ENCODE measurements around the gene DCLK1.

DCLK1 gene

GRCh38 chr13:35876601-35877000 lies 254.6 kb downstream of the DCLK1 start:
- DNase-seq (ENCODE audit: extremely low read depth in 1 of 2, low read depth in 1 of 2) = no peak

GRCh38 chr13:35874704-35875103 lies 256.5 kb downstream of the DCLK1 start:
- no peak for DNase-seq (ENCODE audit: extremely low read depth in 1 of 2, low read depth in 1 of 2)

- DNase-seq (ENCODE audit: extremely low read depth in 1 of 2, low read depth in 1 of 2) = no peak
Measured at GRCh38 chr13:35872369-35872768, 258.8 kb downstream of the DCLK1 start.

GRCh38 chr13:35871561-35871960 lies 259.6 kb downstream of the DCLK1 start:
- DNase-seq (ENCODE audit: extremely low read depth in 1 of 2, low read depth in 1 of 2) = no peak

GRCh38 chr13:35866801-35867200 lies 264.4 kb downstream of the DCLK1 start:
- no peak for DNase-seq (ENCODE audit: extremely low read depth in 1 of 2, low read depth in 1 of 2)

GRCh38 chr13:35865341-35866240 lies 265.6 kb downstream of the DCLK1 start:
- no peak for DNase-seq (ENCODE audit: extremely low read depth in 1 of 2, low read depth in 1 of 2)

GRCh38 chr13:35860661-35861060 lies 270.5 kb downstream of the DCLK1 start:
- no peak for DNase-seq (ENCODE audit: extremely low read depth in 1 of 2, low read depth in 1 of 2)

- no peak for DNase-seq (ENCODE audit: extremely low read depth in 1 of 2, low read depth in 1 of 2)
Measured at GRCh38 chr13:35859981-35860380, 271.2 kb downstream of the DCLK1 start.

- DNase-seq (ENCODE audit: extremely low read depth in 1 of 2, low read depth in 1 of 2) = no peak
Measured at GRCh38 chr13:35858665-35859064, 272.5 kb downstream of the DCLK1 start.

GRCh38 chr13:35857769-35858168 lies 273.4 kb downstream of the DCLK1 start:
- DNase-seq (ENCODE audit: extremely low read depth in 1 of 2, low read depth in 1 of 2) = no peak

- no peak for DNase-seq (ENCODE audit: extremely low read depth in 1 of 2, low read depth in 1 of 2)
Measured at GRCh38 chr13:35856721-35857364, 274.3 kb downstream of the DCLK1 start.

GRCh38 chr13:35856084-35856483 lies 275.1 kb downstream of the DCLK1 start:
- no peak for DNase-seq (ENCODE audit: extremely low read depth in 1 of 2, low read depth in 1 of 2)

GRCh38 chr13:35855531-35856019 lies 275.6 kb downstream of the DCLK1 start:
- peak in 1 of 2 donors; percentile 0 for DNase-seq (ENCODE audit: extremely low read depth in 1 of 2, low read depth in 1 of 2)

- DNase-seq (ENCODE audit: extremely low read depth in 1 of 2, low read depth in 1 of 2) = no peak
Measured at GRCh38 chr13:35854286-35854685, 276.9 kb downstream of the DCLK1 start.

- no peak for DNase-seq (ENCODE audit: extremely low read depth in 1 of 2, low read depth in 1 of 2)
Measured at GRCh38 chr13:35851881-35852280, 279.3 kb downstream of the DCLK1 start.

GRCh38 chr13:35851356-35851755 lies 279.8 kb downstream of the DCLK1 start:
- DNase-seq (ENCODE audit: extremely low read depth in 1 of 2, low read depth in 1 of 2) = no peak

- no peak for DNase-seq (ENCODE audit: extremely low read depth in 1 of 2, low read depth in 1 of 2)
Measured at GRCh38 chr13:35850569-35850968, 280.6 kb downstream of the DCLK1 start.

GRCh38 chr13:35849256-35849644 lies 281.9 kb downstream of the DCLK1 start:
- DNase-seq (ENCODE audit: extremely low read depth in 1 of 2, low read depth in 1 of 2) = no peak

- DNase-seq (ENCODE audit: extremely low read depth in 1 of 2, low read depth in 1 of 2) = no peak
Measured at GRCh38 chr13:35848336-35849255, 282.6 kb downstream of the DCLK1 start.

GRCh38 chr13:35843272-35843671 lies 287.9 kb downstream of the DCLK1 start:
- DNase-seq (ENCODE audit: extremely low read depth in 1 of 2, low read depth in 1 of 2) = no peak

- no peak for DNase-seq (ENCODE audit: extremely low read depth in 1 of 2, low read depth in 1 of 2)
Measured at GRCh38 chr13:35841060-35841521, 290.1 kb downstream of the DCLK1 start.
